Measurements from ENCODE around the gene SPATA7. TPM values are rescaled to one million over a fixed set of nuclear protein-coding genes. Genes with fewer than 3 reads are reported as not detected.
"Not testable (repeated sequence)": the region's sequence is repeated elsewhere in the genome, so short reads cannot be mapped to it uniquely, and the experiment has no call there.

Gene SPATA7
- total RNA-seq, 1 donor from 2014 or later, result 8.5 TPM

DNA sequence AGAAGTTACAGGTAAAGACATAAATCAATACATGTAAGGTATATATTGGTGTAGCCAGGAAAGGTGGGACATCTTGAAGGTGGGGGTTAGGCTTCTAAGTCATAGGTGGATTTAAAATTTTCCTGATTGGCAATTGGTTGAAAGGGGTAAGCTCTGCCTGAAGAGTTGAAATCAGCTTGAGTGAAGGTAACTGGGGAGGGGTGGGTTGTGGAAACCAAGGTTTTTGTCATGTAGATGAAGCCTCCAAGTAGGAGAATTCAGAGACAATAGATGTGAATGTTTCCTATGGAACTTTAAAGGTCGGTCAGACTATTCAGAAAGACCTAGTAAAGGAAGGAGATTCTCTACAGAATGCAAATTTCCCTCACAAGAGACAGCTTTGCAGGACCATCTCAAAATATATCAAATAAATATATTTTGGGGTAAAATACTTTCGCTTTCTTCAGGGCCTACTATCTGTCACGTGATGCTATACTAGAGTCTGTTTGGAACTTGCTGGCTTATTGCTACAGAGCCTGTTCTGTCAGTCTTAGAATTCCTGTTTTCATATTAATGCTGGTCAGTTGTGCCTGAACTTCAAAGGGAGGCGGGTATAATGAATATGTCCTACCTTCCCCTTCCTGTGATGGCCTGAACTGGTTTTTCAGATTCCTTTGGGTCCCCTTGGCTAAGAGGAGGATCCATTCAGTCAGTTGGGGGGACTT, 20.6 kb upstream of the SPATA7 start:
- Histone ChIP-seq H3K4me1 (no peaks in the 10 kb centered on the region), H3K27me3 (ENCODE audit: low read depth) (peaks cover 37% of the 10 kb centered on the region), H3K36me3 (no peaks in the 10 kb centered on the region), H3K4me3 (no peak overlapping the region), H3K9me3 (replicated peaks) (peaks cover 10% of the 10 kb centered on the region), H3K27ac (replicated peaks) (no peak overlapping the region)
- intact Hi-C loops (cut with micrococcal nuclease), result no loop called here
- no peak for DNase-seq
- TF ChIP-seq, protein P1, sequence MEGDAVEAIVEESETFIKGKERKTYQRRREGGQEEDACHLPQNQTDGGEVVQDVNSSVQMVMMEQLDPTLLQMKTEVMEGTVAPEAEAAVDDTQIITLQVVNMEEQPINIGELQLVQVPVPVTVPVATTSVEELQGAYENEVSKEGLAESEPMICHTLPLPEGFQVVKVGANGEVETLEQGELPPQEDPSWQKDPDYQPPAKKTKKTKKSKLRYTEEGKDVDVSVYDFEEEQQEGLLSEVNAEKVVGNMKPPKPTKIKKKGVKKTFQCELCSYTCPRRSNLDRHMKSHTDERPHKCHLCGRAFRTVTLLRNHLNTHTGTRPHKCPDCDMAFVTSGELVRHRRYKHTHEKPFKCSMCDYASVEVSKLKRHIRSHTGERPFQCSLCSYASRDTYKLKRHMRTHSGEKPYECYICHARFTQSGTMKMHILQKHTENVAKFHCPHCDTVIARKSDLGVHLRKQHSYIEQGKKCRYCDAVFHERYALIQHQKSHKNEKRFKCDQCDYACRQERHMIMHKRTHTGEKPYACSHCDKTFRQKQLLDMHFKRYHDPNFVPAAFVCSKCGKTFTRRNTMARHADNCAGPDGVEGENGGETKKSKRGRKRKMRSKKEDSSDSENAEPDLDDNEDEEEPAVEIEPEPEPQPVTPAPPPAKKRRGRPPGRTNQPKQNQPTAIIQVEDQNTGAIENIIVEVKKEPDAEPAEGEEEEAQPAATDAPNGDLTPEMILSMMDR (IDR thresholded peaks at IDR 0.05; ENCODE audit: borderline replicate concordance), result no peak

DNA sequence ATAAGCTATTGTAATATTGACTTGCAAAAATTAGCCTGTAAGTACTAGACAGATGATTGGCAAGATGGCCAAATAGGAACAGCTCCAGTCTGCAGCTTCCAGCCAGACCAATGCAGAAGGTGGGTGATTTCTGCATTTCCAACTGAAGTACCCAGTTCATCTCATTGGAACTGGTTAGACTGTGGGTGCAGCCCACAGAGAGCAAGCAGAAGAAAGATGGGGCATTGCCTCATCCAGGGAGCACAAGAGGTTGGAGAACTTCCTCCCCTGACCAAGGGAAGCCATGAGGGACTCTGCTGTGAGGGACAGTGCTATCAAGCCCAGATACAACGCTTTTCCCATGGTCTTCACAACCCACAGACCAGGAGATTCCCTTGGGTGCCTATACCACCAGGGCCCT, 16.0 kb upstream of the SPATA7 start:
- DNase-seq, result no peak
- intact Hi-C loops (cut with micrococcal nuclease), result no loop called here
- no peaks in the 10 kb centered on the region for H3K4me1 ChIP-seq
- peaks cover 16% of the 10 kb centered on the region for H3K9me3 ChIP-seq (replicated peaks)
- no peak overlapping the region for H3K27ac ChIP-seq (replicated peaks)
- no peak overlapping the region for H3K4me3 ChIP-seq
- TF ChIP-seq, protein P1 (IDR thresholded peaks at IDR 0.05; ENCODE audit: borderline replicate concordance), result no peak
- H3K36me3 ChIP-seq, result no peaks in the 10 kb centered on the region
- H3K27me3 ChIP-seq (ENCODE audit: low read depth), result peaks cover 18% of the 10 kb centered on the region

DNA sequence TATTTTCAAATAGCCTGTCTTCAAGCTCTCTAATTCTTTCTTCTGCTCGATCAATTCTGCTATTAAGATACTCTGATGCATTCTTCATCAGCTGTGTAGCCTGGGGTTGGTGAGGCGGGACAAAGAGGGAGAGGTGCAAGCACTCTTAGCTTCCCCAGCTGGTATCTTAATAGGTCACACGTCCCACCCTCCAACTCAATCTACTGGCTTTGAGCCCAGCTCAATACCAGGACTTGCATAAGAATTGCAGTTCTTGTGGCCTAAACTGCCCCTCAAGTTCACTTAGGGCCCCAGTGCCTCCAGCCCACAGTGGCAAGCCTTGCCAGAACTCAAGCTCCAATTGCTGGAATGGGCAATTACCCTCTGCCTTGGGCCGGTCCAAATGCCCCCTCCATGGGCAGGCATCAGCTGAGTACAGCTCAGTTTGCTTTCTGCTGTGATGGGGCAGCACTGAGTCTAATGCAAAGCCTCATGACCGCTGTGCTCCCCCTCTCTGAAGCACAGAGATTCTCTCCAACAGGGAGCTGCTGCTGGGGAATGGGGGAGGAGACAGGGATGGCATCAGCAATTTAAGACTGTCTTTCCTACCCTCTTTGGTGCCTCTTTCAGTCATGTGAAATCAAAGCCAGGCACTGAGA, 5.6 kb upstream of the SPATA7 start:
- TF ChIP-seq, protein P1 (IDR thresholded peaks at IDR 0.05; ENCODE audit: borderline replicate concordance), result no peak
- no peak for DNase-seq
- no peak overlapping the region for H3K4me3 ChIP-seq
- peaks cover 7% of the 10 kb centered on the region for H3K4me1 ChIP-seq
- H3K36me3 ChIP-seq, result no peaks in the 10 kb centered on the region
- no peak overlapping the region for H3K27ac ChIP-seq (replicated peaks)
- intact Hi-C loops (cut with micrococcal nuclease), result no loop called here
- no peaks in the 10 kb centered on the region for H3K27me3 ChIP-seq (ENCODE audit: low read depth)
- peaks cover 20% of the 10 kb centered on the region for H3K9me3 ChIP-seq (replicated peaks)

DNA sequence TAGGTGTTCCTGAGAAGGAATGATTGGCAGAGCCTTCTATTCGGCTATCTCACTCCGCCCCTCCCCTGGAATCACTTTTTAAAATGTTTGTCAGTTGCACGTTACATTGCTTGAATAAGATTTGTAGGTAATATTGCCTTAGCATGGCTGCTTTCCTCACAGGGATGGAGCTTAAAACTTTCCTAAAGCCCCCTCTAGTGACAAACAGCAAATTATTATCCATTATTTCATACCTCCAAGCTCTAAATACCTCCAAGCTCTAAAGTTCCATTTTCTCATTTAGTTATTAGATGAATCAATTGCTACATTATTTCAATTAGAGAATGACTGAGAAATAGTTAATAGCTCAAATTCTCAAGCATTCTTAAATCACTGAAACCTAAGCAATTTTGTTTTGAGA, 5.1 kb upstream of the SPATA7 start:
- TF ChIP-seq, protein P1 (IDR thresholded peaks at IDR 0.05; ENCODE audit: borderline replicate concordance), result peak; percentile 27
- H3K4me1 ChIP-seq, result peaks cover 13% of the 10 kb centered on the region
- DNase-seq, result no peak
- no peak overlapping the region for H3K4me3 ChIP-seq
- no peak overlapping the region for H3K27ac ChIP-seq (replicated peaks)
- H3K36me3 ChIP-seq, result no peaks in the 10 kb centered on the region
- H3K27me3 ChIP-seq (ENCODE audit: low read depth), result no peaks in the 10 kb centered on the region
- intact Hi-C loops (cut with micrococcal nuclease), result no loop called here
- H3K9me3 ChIP-seq (replicated peaks), result peaks cover 14% of the 10 kb centered on the region

DNA sequence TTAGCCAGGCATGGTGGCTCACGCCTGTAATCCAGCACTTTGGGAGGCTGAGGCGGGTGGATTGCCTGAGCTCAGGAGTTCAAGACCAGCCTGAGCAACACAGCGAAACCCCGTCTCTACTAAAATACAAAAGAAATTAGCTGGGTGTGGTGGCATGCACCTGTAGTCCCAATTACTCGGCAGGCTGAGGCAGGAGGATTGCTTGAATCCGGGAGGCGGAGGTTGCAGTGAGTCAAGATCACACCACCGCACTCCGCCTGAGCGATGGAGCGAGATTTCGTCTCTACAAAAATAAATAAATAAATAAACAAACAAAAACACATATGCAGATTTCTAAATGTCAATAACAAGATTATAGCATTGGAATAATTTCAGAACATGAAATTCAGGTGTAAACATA, 3.8 kb upstream of the SPATA7 start:
- H3K36me3 ChIP-seq; H3K4me3 ChIP-seq; H3K27me3 ChIP-seq (ENCODE audit: low read depth); intact Hi-C loops (cut with micrococcal nuclease); H3K27ac ChIP-seq (replicated peaks); DNase-seq; H3K9me3 ChIP-seq (replicated peaks): not testable (repeated sequence)
- peaks cover 25% of the 10 kb centered on the region for H3K4me1 ChIP-seq

DNA sequence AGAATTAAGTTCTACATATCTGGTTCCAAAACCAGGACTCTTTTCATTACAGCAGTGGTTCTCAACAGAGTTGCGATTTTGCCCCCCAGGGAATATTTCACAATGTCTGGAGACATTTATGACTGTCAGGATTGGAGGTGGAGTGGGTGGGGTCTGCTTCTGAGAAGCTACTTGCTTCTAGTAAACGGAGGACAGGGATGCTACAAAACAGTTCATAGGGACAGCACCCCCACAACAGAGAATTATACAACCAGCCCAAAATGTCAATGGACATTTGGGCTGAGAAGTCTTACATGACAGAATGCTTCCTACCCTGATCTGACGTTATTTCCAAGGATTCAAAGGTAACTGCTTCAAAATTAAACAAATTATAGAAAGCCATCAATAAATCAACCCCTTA, 739 bp upstream of the SPATA7 start:
- TF ChIP-seq, protein P1 (IDR thresholded peaks at IDR 0.05; ENCODE audit: borderline replicate concordance), result no peak
- Histone ChIP-seq H3K27ac (replicated peaks) (peak overlapping the region; percentile 87), H3K9me3 (replicated peaks) (no peaks in the 10 kb centered on the region), H3K36me3 (no peaks in the 10 kb centered on the region), H3K4me1 (peaks cover 29% of the 10 kb centered on the region), H3K4me3 (peak overlapping the region; percentile 90), H3K27me3 (ENCODE audit: low read depth) (no peaks in the 10 kb centered on the region)
- intact Hi-C loops (cut with micrococcal nuclease), result no loop called here
- DNase-seq, result no peak
